GM21528 (cell line): Measurements from ENCODE around the gene NDUFV2.
"Not testable (repeated sequence)": the region's sequence is repeated elsewhere in the genome, so short reads cannot be mapped to it uniquely, and the experiment has no call there.

Experiments used
- ATAC-seq: cut with Tn5 transposase; IDR thresholded peaks from one replicate; pipeline ENCODE4 v1.9.1; 2021; ENCODE audit warnings: mild to moderate bottlenecking, moderate library complexity; ENCODE audit not compliant: unreplicated experiment, low FRiP score

Gene NDUFV2

DNA sequence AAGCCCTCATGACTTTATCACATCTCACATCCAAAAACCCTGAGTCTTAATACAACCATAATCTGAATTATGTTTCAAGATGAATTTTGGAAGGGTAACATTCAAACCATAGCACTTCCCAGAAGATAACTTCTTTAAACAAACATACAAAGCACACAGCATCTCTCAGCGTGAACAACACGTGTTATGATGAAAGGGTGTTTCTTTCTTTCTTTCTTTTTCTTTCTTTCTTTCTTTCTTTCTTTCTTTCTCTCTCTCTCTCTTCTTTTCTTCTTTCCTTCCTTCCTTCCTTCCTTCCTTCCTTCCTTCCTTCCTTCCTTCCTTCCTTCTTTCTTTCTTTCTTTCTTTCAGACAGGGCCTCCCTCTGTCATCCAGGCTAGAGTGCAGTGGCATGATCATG is 13.8 kb upstream of the NDUFV2 start:
- not testable (repeated sequence) for ATAC-seq

DNA sequence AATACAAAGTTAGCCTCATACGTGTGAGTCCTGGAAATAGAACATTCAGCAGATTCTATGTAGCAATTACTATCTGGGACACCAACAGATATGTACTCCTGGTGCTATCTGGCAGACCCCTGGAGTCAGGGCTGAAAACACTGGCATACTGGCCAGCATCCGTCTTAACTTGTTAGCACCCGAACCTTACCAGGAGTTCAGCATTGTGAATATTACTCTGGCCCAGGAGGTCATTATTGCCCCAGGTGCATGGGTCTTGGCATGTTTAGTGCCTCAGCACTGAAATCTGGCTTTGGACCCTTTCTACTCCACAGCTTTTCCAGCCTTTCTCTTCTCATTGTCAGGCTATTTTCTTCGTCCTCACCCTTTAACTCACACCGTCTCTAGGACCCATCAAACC is 11.9 kb upstream of the NDUFV2 start:
- ATAC-seq, result no peak

DNA sequence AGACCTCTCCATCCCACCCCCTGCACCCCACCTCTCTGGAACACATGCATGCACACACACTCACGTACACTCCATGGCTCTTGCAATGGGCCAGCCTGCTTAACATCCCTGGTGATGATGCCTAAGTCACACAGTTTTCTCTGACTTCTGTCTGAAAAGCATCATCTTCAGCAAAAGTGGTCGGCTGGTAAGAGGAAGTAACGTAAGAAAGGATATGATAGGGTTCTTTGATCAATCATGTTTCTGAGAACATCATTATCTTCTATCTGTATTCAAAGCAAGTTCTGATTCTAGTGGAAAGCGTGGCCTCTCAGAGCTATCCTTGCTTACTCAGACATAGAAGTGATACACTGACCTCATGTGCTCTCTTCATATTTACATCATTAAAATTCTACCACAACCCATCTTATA is 11.4 kb upstream of the NDUFV2 start:
- no peak for ATAC-seq

DNA sequence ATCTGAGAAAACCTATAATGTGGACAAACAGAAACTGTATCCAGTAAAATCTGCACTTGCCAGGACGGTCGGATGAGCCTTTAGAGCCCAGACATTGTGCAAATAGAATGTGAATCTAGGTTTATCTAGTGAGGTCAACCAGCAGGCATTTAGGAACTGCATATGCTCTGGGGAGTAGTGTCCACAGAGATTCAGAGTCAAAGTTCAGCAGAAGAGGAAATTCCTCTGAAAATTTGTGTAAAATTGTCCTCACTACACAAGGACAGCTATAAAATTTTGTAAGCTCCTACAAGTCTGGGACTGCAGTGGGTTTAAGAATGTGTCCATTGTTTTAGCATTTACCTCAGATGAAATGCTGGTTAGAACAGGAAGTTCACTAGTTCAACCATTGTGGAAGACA is 9.8 kb upstream of the NDUFV2 start:
- no peak for ATAC-seq

DNA sequence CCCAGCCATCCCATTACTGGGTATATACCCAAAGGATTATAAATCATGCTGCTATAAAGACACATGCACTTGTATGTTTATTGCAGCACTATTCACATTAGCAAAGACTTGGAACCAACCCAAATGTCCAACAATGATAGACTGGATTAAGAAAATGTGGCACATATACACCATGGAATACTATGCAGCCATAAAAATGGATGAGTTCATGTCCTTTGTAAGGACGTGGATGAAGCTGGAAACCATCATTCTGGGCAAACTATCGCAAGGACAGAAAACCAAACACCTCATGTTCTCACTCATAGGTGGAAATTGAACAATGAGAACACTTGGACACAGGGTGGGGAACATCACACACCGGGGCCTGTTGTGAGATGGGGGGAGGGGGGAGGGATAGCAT is 9.4 kb upstream of the NDUFV2 start:
- not testable (repeated sequence) for ATAC-seq

DNA sequence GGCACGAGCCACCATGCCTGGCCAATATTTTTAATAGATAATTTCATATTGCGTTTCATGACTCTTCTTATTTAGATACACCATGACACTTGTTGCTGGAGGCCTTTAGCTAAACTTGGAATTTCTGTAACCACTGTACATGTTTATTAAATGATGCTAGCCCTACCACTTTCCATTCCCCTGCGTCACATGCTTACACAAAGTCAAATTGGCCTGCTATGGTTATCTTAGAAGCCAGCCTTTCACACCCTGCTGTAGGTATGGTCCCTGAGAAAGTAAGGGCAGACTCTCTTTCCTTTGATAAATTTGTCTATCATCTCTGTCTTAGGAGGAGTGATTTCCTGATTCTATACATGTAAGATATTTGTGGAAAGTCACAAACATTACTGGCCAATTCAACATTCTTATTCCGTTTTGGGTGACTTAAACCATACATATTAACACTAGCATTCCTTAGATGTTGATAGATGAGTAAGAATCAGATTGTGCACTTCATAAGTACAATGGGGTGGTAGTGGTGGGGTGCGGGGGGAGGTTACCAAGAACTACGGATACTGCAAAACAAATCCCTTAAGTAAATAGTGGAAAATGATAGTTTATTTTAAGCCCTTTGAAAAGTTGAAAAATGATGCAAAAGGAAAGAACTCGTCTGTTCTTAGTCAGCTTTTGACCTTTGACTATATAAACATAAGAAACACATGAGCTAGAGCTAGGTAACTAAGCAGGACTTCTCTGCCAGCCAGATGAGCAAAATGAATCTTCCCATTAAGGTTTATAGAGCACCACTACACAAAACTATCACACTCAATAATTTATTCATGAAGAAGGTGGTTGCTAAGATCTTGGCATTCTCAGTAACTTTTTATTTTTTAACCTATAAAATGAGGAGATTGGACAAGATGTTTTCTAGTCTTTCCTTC is 7.9 kb upstream of the NDUFV2 start:
- no peak for ATAC-seq

DNA sequence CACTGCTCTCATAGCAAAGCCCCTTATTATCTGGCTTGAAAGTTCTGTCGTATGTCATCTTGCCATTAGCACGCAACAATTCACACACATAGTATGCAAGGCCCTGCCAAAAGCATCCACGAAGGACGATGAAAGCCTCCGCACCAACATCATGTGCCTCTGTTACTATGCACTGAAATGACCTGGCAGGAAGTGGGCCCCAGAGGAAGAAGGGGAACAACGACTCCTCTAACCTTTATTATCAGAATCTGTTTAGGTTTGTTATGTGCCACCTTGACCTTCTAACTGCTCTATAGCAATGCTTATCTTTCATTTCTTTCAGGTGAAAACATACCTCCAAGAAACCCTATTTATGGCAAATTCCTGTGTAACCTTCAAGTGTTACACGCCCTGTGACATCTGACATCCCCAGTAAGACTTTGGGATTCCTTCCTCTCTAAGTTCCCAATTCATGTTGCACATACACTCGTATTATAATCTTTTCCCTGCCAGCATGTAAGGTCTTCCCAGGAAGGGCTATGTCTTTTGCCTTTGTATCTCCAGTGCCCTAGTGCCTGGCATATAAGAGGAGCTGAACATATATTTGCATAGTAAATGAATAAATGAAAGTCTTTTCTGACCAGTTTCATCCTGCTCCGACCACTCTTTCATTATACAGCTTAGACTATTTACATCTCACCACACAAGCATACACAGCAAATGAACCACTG is 7.0 kb upstream of the NDUFV2 start:
- ATAC-seq, result peak; percentile 88

DNA sequence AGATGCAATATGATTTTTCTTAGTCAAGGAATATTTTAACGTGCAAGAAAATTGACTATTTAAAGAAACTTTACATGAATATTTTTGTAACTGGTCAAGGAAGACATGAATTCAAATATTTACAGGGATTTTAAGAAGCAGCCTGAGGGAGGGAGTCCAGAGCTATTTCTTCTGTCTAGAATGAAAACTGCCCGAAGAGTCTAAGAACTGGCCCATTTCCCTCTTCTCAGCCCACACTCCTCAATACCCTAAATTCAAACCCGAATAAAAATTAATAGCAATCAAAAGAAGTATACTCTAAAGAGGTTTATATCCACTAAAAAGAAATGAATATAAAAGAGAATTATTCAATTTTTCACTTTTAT is 6.5 kb upstream of the NDUFV2 start:
- ATAC-seq, result no peak

DNA sequence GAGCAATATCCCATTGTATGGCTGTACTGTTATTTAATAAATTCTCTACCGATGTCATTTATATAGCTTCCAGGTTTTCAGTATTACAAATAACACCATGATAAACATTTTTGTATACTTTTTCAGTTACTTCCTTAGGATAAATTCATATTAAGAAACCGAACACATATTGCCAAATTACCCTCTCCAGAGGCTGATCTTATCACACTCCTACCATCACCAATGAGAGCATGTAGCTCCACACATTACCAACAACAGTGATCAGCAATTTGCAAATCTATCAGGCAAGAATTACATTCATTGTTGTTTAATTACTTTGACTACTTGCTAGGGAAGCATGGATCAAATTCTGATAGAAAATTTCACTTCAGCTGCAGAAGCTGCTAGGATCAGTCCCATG is 5.8 kb upstream of the NDUFV2 start:
- no peak for ATAC-seq

DNA sequence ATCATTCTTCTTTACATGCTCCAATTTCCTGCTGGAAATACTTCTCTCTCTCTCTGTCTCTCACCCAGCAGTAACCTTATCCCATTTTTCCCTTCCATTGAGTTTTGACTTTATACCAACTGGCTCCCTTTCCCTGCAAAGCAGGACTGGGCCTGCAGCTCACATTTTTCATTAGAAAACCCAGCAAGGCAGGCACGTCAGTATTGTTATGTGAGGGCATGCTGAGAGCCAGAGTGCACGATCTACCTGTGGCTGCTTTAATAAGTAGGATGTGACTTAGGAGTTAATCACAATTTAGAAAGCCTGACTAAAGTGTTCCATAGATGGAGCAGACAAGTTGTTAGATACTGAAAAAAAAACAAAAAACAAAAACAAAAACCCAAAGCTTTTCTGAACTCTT is 5.2 kb upstream of the NDUFV2 start:
- no peak for ATAC-seq

DNA sequence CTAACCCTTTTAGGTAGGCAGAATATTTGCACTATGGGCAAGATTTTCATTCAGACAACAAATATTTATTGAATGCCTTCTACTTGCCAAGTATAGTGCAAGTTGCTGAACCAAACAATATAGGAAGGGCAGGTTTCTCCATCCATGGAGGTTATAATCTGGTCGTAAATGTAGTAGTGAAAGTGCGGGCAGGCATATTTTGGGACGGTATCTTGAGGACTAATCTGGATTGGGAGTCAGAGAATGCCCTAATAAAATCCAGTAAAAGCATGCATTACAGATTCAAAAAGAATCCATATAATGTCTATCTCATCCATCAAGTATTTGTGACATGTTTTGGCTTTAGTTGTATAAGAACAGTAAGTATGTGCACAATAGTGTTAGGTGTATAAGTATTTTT is 1.7 kb upstream of the NDUFV2 start:
- no peak for ATAC-seq

DNA sequence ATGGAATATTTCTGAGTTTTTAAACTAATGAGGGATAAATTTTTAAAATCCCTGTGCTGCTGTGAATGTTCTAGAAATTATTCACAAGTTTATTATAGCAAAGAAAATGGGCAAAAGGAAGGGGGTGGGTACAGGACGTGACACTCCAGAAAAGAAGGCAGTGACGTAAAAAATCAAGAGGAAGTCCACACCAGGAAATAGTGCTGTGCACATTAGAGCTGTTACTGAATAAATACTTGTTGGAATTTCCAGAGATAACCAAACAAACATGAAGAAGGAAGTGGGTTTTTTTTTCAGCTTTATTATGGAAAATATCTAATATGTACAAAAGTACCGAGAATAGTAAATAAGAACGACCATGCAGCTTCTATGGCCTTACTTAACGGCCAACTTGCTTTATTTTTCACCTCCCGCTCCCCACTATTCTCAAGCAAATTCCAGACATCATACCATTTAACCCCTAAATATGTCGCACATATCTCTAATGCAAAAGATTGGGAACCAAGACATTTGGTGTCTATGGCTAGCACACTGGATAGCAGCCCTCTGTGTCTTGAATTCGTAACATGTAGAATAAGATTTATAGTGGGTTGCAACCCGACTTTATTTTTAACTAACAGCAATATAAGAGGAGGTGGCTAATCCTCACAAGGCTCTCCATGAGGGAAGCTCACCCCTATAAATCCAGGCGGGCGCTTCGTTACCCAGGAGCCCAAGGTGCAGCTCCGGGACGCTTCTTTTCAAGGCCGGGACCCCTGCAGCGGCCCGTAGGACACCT is 580 bp upstream of the NDUFV2 start:
- ATAC-seq, result peak; percentile 2

DNA sequence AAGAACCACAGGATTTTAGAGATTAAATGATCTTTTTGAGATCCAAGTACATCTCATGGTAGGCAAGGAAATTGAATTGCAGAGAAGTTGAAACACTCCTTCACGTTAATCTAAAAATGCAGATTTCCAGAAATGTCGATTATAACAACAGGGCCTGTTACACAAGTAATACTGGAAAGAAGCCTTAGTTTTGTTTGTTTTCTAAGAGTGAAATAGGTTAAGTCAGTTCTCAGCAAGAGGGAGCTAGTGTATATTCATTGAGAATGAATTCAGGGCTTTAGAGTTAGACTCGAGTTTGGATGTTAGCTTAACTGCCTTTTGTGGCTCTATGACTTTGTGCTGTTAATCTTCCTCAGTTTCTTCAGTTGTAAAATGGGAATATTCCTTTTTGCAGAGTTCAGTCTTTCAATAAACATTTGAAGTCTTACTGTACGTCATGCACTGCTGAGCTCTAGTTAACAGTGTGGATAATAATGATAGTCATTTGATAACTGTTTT is 926 bp downstream of the NDUFV2 start:
- no peak for ATAC-seq

DNA sequence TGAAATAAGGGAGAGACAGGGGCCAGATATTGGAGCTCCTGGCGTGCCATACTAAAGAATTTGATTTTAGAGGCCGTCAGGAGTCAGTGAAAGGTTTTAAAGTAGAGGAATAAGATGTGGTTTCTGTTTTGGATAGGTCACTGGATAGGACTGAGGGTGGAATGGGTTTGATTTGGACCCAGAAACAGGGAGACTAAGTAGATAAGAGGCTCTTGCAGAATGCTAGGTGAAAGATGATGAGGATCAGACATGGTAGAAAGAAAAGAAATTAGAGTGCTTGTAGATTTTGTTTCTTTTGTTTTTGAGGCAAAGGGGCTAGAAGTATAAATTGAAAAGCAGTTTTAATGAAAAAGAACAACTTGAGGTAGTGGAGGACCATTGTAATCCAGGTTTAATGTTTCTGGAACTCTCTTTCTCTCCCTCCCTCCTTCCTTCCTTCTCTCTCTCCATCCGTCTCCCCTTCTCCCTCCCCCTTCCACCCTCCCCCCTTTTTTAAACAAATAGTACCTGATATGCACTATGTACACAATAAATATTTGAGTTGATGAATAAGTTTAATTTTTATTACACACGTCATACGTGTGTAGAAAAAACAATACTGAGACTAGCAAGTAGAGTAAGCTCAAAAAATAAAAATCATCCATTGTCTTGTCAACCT is 1.9 kb downstream of the NDUFV2 start:
- ATAC-seq, result no peak

DNA sequence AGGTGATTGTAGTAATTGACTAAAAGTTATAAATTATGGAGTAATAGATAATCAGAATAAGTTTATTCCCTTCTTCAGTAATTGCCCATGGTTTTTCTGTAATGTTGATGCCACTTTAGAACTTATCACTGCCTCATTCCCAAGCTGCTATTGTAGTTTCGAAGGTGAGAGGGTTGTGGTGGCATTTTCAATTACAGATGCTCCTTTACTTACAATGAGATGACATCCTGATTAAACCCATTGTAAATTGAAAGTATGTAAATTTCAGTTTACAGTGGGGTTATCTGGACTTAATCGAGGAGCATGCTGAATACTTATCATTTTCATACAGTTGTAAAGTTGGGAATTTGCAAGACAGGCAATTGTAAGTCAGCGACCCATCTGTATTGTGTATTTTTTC is 2.9 kb downstream of the NDUFV2 start:
- no peak for ATAC-seq

DNA sequence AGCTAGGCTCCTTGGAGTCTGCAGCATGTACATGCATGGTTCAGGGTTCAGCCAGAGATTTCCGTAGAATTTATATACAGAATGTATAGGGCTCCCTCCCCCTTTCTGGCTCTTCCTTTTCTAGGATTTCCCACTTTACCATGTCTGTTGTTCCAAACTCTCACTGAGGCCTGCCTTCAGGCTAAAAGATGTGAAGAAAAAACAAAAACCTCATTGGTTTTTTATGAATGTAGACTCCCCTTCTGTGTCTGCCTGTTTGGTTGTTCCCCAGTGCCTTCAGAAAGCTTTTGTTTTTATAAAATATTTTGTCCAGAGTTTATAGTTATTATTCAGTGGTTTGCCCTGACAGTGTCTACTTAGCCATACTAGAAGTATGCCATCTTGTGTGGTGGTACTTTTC is 3.6 kb downstream of the NDUFV2 start:
- no peak for ATAC-seq

DNA sequence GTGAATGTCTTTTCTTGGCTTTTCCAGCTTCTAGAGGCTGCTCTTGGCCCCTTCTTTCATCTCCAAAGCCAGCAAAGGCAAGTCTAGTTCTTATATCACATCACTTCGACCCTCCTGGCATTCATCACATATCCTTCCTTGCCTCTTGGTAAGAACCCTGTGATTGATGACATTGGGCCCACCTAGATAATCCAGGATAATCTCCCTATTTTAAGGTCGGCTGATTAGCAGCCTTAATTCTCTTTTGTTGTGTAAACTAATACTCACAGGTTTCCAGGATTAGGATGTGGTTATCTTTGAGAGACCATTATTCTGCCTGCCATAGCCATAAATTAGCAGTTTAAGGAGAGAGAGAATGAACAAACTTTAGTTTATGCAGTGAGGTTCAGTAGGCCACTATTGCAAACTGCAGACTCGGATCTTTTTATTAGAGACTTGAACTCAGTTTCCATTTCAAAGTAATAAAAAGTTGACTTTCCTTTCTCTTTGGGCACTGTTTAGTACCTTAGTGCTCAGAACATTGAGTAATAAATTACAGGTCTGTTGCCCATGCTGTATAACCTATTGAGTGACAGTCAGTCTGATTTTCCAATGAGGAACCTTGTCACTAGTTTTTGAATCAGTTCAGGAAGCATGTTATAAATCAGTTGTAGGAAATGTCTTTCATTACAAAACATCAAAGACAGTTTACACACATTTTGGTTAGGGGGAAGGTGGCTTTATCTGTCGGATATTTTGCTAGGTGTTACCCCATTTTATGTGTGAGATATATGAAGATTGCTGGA is 4.5 kb downstream of the NDUFV2 start:
- ATAC-seq, result no peak

DNA sequence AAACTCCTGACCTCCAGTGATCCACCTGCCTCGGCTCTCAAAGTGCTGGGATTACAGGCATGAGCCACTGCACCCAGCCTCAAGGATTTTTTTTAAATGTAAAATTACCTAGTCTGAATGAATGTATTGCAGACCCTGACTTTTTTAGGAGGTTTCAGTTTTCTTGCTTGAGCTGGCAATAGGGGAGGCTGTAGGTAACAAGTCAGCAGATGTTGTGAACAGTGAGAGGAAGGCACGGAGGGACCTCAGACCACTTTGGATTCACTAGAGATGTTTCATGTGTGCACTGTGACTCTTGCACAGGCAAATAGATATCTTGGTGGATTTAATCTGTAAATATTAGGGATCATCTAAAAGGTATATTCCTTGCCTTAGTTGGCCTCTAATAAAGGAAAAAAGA is 6.4 kb downstream of the NDUFV2 start:
- no peak for ATAC-seq

DNA sequence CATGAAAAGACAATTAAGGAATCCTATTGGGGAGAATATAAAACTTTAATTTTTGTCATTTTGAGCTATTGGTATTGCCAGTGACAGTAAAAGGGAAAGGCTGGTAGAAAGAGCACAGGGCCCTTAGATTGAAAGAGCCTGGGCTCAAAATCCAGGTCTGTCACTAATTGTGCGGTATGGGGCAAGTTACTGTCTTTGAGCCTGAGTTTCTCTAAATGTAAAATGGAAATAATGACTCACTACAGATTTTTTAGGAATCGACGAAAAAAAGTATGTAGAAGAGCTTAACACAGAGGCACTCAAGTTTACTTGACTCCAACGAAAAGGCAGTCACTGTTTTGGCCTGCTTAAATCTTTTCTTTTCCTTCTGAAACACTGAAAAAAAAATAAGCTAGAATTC is 7.0 kb downstream of the NDUFV2 start:
- no peak for ATAC-seq
